CD14-positive monocyte (primary cell): ENCODE results near the gene PAXX. TPM values are rescaled to one million over a fixed set of nuclear protein-coding genes. Genes with fewer than 3 reads are reported as not detected.

Experiments used
- DNase-seq, 3 donors: peaks; one replicate each; pipeline ENCODE4 v3.0.0-alpha.2; 2011 to 2022
- H2AFZ ChIP-seq: 2 replicates; pipeline ENCODE4 v1.6.0; 2012; ENCODE audit warnings: mild to moderate bottlenecking, low read depth, low read length, inconsistent platforms; ENCODE audit not compliant: insufficient read depth, poor library complexity, severe bottlenecking
- H3K27ac ChIP-seq, 2 donors: 1 replicate in 1 of 2; 2 replicates in 1 of 2; pipeline ENCODE4 v1.5.1; 2012 to 2013; ENCODE audit warnings: low read length in 2 of 2, control low read depth in 1 of 2, inconsistent platforms in 1 of 2, low read depth in 1 of 2, mild to moderate bottlenecking in 1 of 2
- H3K27me3 ChIP-seq, 2 donors: one replicate each; pipeline versions ENCODE4 v1.6.0 to v1.6.1; 2011 to 2013; ENCODE audit warnings: low read length in 2 of 2; ENCODE audit not compliant: control insufficient read depth in 2 of 2, insufficient read depth in 2 of 2
- H3K36me3 ChIP-seq, 2 donors: replicated peaks in 1 of 2; 1 replicate in 1 of 2; 2 replicates in 1 of 2; pipeline versions ENCODE4 v1.5.1 to v1.6.1; 2012 to 2013; ENCODE audit warnings: low read length in 2 of 2, control low read depth in 1 of 2, inconsistent platforms in 1 of 2, mild to moderate bottlenecking in 1 of 2; ENCODE audit not compliant: insufficient read depth in 2 of 2, control insufficient read depth in 1 of 2
- H3K4me1 ChIP-seq, 2 donors: 1 replicate in 1 of 2; 2 replicates in 1 of 2; pipeline versions ENCODE4 v1.5.1 to v1.6.1; 2012 to 2013; ENCODE audit warnings: low read length in 2 of 2, control low read depth in 1 of 2, inconsistent platforms in 1 of 2, mild to moderate bottlenecking in 1 of 2, moderate library complexity in 1 of 2; ENCODE audit not compliant: insufficient read depth in 2 of 2, control insufficient read depth in 1 of 2
- H3K4me2 ChIP-seq: replicated peaks from 2 replicates; pipeline ENCODE3; 2012; ENCODE audit warnings: low read length, moderate library complexity, mild to moderate bottlenecking; ENCODE audit not compliant: poor library complexity, severe bottlenecking; ENCODE audit errors: extremely low read depth
- H3K4me3 ChIP-seq, 3 experiments: fragments of 200-600 bp in 1 of 3; sonication (generic) in 1 of 3; replicated peaks in 1 of 3; 1 replicate in 2 of 3; 2 replicates in 1 of 3; pipeline ENCODE4 v1.5.1; 2011 to 2013; ENCODE audit warnings: low read length in 3 of 3, mild to moderate bottlenecking in 3 of 3, control low read depth in 2 of 3, low read depth in 2 of 3, inconsistent platforms in 1 of 3, moderate library complexity in 1 of 3
- H3K79me2 ChIP-seq: 2 replicates; pipeline ENCODE4 v1.6.0; 2012; ENCODE audit warnings: mild to moderate bottlenecking, control low read depth, inconsistent platforms, low read length, moderate library complexity; ENCODE audit not compliant: insufficient read depth
- H3K9ac ChIP-seq: 2 replicates; pipeline ENCODE4 v1.6.0; 2017; ENCODE audit warnings: low read length, mild to moderate bottlenecking; ENCODE audit not compliant: insufficient read depth, poor library complexity, severe bottlenecking
- H3K9me3 ChIP-seq, 2 donors: replicated peaks in 1 of 2; 1 replicate in 1 of 2; 2 replicates in 1 of 2; pipeline versions ENCODE4 v1.5.1 to v1.6.1; 2012 to 2013; ENCODE audit warnings: low read length in 2 of 2, control low read depth in 1 of 2; ENCODE audit not compliant: control insufficient read depth in 1 of 2, insufficient read depth in 1 of 2
- H4K20me1 ChIP-seq: 2 replicates; pipeline ENCODE4 v1.6.0; 2012; ENCODE audit warnings: mild to moderate bottlenecking, low read length, control low read depth, moderate library complexity; ENCODE audit not compliant: insufficient read depth
- H3K27ac Mint-ChIP-seq, 7 donors: one replicate each; pipeline ENCODE4 v1.8.0; 2020; ENCODE audit warnings: mild to moderate bottlenecking in 7 of 7, mixed read lengths in 7 of 7, moderate library complexity in 6 of 7, inconsistent platforms in 2 of 7
- H3K27me3 Mint-ChIP-seq, 3 donors: one replicate each; pipeline ENCODE4 v1.8.0; 2021 to 2022; ENCODE audit warnings: low read depth in 3 of 3, mild to moderate bottlenecking in 3 of 3, mixed read lengths in 3 of 3, moderate library complexity in 3 of 3, inconsistent platforms in 1 of 3
- H3K36me3 Mint-ChIP-seq, 2 donors: one replicate each; pipeline ENCODE4 v1.8.0; 2020; ENCODE audit warnings: mixed read lengths in 2 of 2, inconsistent platforms in 1 of 2, mild to moderate bottlenecking in 1 of 2
- H3K4me1 Mint-ChIP-seq: one replicate; pipeline ENCODE4 v1.8.0; 2020; ENCODE audit warnings: mild to moderate bottlenecking, mixed read lengths
- H3K4me3 Mint-ChIP-seq, 2 donors: one replicate each; pipeline ENCODE4 v1.8.0; 2020; ENCODE audit warnings: mild to moderate bottlenecking in 2 of 2, mixed read lengths in 2 of 2, moderate library complexity in 1 of 2
- H3K9me3 Mint-ChIP-seq, 7 donors: one replicate each; pipeline ENCODE4 v1.8.0; 2020 to 2022; ENCODE audit warnings: mixed read lengths in 7 of 7, mild to moderate bottlenecking in 6 of 7, moderate library complexity in 6 of 7, inconsistent platforms in 2 of 7
- CTCF ChIP-seq: fragments of 200-600 bp; IDR thresholded peaks from one replicate; pipeline ENCODE4 v1.8.0; 2022; ENCODE audit warnings: antibody characterized with exemption, mild to moderate bottlenecking
- WGBS: methylation state at CpG from one replicate; pipeline ENCODE4 v1.1.5; 2013; ENCODE audit warnings: missing lambda C conversion rate; ENCODE audit not compliant: insufficient coverage; 5-methylcytosine and 5-hydroxymethylcytosine counted together
- intact Hi-C, 2 donors: fragments of 100-400 bp; cut with micrococcal nuclease; formaldehyde crosslinking; loops; one replicate each; pipeline versions ENCODE4 v1.15.0 to v1.15.1; 2023
- polyA plus RNA-seq, 3 donors: library from polyadenylated mRNA; depleted of rRNA in 1 of 3; unstranded in 2 of 3; stranded (reverse) in 1 of 3; fragments of 300-500 nt in 2 of 3; fragments of >200 nt in 1 of 3; fragmentation: Illumina TruSeq in 2 of 3; gene quantifications; 1 replicate in 2 of 3; 2 replicates in 1 of 3; pipeline ENCODE4 v1.2.3, GENCODE V29; 2012 to 2021

PAXX gene
- polyA plus RNA-seq, 3 donors = 35.3 to 92.9 (median 40.7) TPM

- no peak overlapping the region for H2AFZ ChIP-seq
- Mint-ChIP-seq H3K4me3 (no peak overlapping the region), H3K4me1 (peaks cover 10% of the 10 kb centered on the region), H3K36me3 (peaks cover 2 to 7% of the 10 kb centered on the region in 2 donors), H3K27ac (peak overlapping the region in 1 of 7 donors; percentile 38), H3K9me3 (peaks cover 4 to 16% (median 7%) of the 10 kb centered on the region in 7 donors), H3K27me3 (peaks cover 4 to 8% (median 5%) of the 10 kb centered on the region in 3 donors)
- H3K9ac ChIP-seq = no peak overlapping the region
- no peak overlapping the region for H3K4me2 ChIP-seq
- intact Hi-C loops = no loop called here
- DNase-seq = no peak
- 36% methylated on average over 21 of the region's 24 CpGs for WGBS
- no peaks in the 10 kb centered on the region for H4K20me1 ChIP-seq
- TF ChIP-seq CTCF = no peak
- peaks cover 0 to 10% of the 10 kb centered on the region in 2 donors for H3K9me3 ChIP-seq
- H3K36me3 ChIP-seq = no peaks in the 10 kb centered on the region
- H3K27me3 ChIP-seq = no peaks in the 10 kb centered on the region
- no peak overlapping the region for H3K4me3 ChIP-seq
- H3K4me1 ChIP-seq = peaks cover 8 to 9% of the 10 kb centered on the region in 2 donors
- H3K79me2 ChIP-seq = no peaks in the 10 kb centered on the region
- H3K27ac ChIP-seq = no peak overlapping the region
Measured at GRCh38 chr9:137006116-137007003, 14.1 kb downstream of the PAXX start.

DNA sequence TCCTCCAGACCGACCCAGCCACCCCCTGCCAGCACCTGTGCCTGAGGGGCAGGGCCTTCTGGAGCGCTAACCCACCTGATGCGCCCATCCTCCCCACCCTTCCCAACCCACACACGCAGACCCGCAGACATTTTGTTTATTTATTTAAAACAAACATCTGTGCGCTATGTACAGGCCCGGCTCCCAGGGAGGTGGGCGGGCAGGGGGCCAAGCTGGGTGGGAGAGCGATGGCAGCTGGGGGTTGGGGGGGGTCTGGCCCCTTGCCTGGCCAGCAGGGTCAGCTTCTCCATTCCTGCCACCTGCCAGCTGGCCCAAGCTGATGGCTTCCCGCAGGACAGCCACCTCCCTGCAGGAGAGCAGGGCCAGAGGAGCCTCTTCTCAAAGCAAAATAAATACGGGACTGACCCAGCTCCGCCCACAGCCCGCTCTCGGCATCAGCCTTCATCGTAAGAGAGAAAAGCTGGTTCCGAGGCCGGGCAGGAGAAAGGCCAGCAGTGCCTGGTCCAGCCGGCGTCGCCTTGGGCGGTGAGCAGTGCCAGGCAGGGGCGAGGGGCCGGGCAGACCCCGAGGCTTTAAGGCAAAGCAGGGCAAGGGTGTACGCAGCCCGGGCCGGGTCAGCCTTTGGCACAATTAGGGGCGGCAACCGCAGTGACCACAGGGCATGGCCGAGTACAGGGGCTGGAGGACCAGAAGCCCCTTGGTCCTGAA lies 15.0 kb downstream of the PAXX start:
- no peak overlapping the region for H3K4me3 ChIP-seq
- Mint-ChIP-seq H3K4me1 (peaks cover 3% of the 10 kb centered on the region), H3K36me3 (peaks cover 4 to 11% of the 10 kb centered on the region in 2 donors), H3K4me3 (no peak overlapping the region), H3K27me3 (peaks cover 4 to 8% (median 5%) of the 10 kb centered on the region in 3 donors), H3K27ac (no peak overlapping the region), H3K9me3 (peaks cover 4 to 16% (median 7%) of the 10 kb centered on the region in 7 donors)
- H3K9ac ChIP-seq = no peak overlapping the region
- no peak for TF ChIP-seq CTCF
- 93% methylated on average over 26 of the region's 30 CpGs for WGBS
- no peaks in the 10 kb centered on the region for H3K36me3 ChIP-seq
- DNase-seq = no peak
- no peaks in the 10 kb centered on the region for H3K79me2 ChIP-seq
- no peak overlapping the region for H3K27ac ChIP-seq
- peaks cover 0 to 10% of the 10 kb centered on the region in 2 donors for H3K9me3 ChIP-seq
- no peaks in the 10 kb centered on the region for H4K20me1 ChIP-seq
- intact Hi-C loops = no loop called here
- no peak overlapping the region for H3K4me2 ChIP-seq
- no peaks in the 10 kb centered on the region for H3K27me3 ChIP-seq
- peaks cover 0 to under 1% of the 10 kb centered on the region in 2 donors for H3K4me1 ChIP-seq
- H2AFZ ChIP-seq = no peak overlapping the region
